RPMI8226 (cell line): ENCODE results near the gene LY9.
"Not testable (repeated sequence)": the region's sequence is repeated elsewhere in the genome, so short reads cannot be mapped to it uniquely, and the experiment has no call there.

Experiments used
- DNase-seq: peaks from one replicate; pipeline ENCODE4 v3.0.0-alpha.2; 2015

LY9 gene

GRCh38 chr1:160776178-160776577 lies 19.8 kb upstream of the LY9 start:
- DNase-seq = no peak

- peak; percentile 75 for DNase-seq
Observed at GRCh38 chr1:160777486-160778089, 18.4 kb upstream of the LY9 start.

GRCh38 chr1:160778976-160779375 lies 17.0 kb upstream of the LY9 start:
- no peak for DNase-seq

- peak; percentile 47 for DNase-seq
Observed at GRCh38 chr1:160779626-160780397, 16.2 kb upstream of the LY9 start.

GRCh38 chr1:160780398-160780755 lies 15.6 kb upstream of the LY9 start:
- no peak for DNase-seq

- DNase-seq = peak; percentile 44
Observed at GRCh38 chr1:160781186-160781766, 14.7 kb upstream of the LY9 start.

- peak; percentile 95 for DNase-seq
Observed at GRCh38 chr1:160781914-160782689, 13.9 kb upstream of the LY9 start.

- DNase-seq = not testable (repeated sequence)
Observed at GRCh38 chr1:160782988-160783765, 12.8 kb upstream of the LY9 start.

- no peak for DNase-seq
Observed at GRCh38 chr1:160789051-160789701, 6.8 kb upstream of the LY9 start.

GRCh38 chr1:160789702-160790611 lies 6.0 kb upstream of the LY9 start:
- no peak for DNase-seq

GRCh38 chr1:160794376-160794775 lies 1.6 kb upstream of the LY9 start:
- DNase-seq = no peak

- no peak for DNase-seq
Observed at GRCh38 chr1:160797271-160797709, 1.3 kb downstream of the LY9 start.

- no peak for DNase-seq
Observed at GRCh38 chr1:160797861-160798273, 1.9 kb downstream of the LY9 start.

GRCh38 chr1:160798439-160798838 lies 2.5 kb downstream of the LY9 start:
- no peak for DNase-seq

GRCh38 chr1:160799641-160800040 lies 3.7 kb downstream of the LY9 start:
- DNase-seq = no peak

GRCh38 chr1:160800142-160800541 lies 4.2 kb downstream of the LY9 start:
- DNase-seq = no peak

GRCh38 chr1:160800645-160801408 lies 4.9 kb downstream of the LY9 start:
- no peak for DNase-seq

- DNase-seq = no peak
Observed at GRCh38 chr1:160801836-160802580, 6.0 kb downstream of the LY9 start.

- DNase-seq = no peak
Observed at GRCh38 chr1:160806109-160806665, 10.2 kb downstream of the LY9 start.
